AG09309 (cell line): ENCODE results near the gene CXCR5.

Source experiments
- DNase-seq: peaks from one replicate; pipeline ENCODE4 v3.0.0-alpha.2; 2010; ENCODE audit warnings: low read depth
- H3K4me3 ChIP-seq: 2 replicates; pipeline ENCODE4 v1.5.1; 2011; ENCODE audit warnings: mild to moderate bottlenecking, low read depth, low read length, moderate library complexity; ENCODE audit not compliant: control insufficient read depth
- CTCF ChIP-seq: IDR thresholded peaks from 2 replicates; pipeline ENCODE4 v1.5.1; 2011; ENCODE audit warnings: mild to moderate bottlenecking, low read depth, low read length, inconsistent platforms; ENCODE audit not compliant: insufficient read depth, control insufficient read depth; ENCODE audit errors: missing control alignments

The CXCR5 gene

DNA sequence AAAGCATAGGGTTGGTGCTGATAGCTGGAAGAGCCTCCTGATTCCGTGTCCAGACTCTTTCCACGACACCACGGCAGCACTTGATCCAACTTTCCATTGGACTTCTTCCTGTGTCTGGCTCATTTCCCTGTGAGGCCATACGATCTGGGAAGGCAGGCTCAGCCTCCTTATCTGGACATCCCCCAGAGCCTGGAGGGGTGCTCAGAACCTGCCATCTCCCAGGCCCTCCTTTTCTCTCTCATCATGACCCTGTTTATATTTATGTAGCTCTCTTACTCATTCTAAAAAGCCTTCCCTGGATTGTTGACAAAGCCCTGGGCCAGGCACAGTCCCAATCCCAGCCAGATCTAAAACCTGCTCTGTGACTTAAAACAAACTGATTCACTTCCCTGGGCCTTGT lies 49.8 kb downstream of the CXCR5 start:
- no peak for TF ChIP-seq CTCF
- DNase-seq: no peak
- no peak overlapping the region for H3K4me3 ChIP-seq

DNA sequence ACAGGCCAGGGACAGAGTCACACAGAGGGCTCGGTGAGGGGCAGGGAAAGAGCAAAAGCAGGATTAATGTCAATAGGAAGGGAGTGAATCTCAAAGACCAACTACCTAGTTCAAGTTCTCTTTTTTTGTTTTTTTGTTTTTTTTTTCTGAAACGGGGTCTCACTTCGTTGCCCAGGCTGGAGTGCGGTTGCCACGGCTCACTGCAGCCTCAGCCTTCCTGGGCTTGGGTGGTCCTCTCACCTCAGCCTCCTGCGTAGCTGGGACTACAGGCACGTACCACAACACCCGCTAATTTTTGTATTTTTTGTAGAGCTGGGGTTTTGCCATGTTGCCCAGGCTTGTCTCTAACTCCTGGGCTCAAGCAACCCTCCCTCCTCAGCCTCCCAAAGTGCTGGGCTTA lies 51.7 kb downstream of the CXCR5 start:
- no peak overlapping the region for H3K4me3 ChIP-seq
- TF ChIP-seq CTCF: no peak
- DNase-seq: no peak

GRCh38 chr11:118938491-118939403 lies 55.1 kb downstream of the CXCR5 start:
- no peak for DNase-seq
- no peak for TF ChIP-seq CTCF
- H3K4me3 ChIP-seq: no peak overlapping the region

DNA sequence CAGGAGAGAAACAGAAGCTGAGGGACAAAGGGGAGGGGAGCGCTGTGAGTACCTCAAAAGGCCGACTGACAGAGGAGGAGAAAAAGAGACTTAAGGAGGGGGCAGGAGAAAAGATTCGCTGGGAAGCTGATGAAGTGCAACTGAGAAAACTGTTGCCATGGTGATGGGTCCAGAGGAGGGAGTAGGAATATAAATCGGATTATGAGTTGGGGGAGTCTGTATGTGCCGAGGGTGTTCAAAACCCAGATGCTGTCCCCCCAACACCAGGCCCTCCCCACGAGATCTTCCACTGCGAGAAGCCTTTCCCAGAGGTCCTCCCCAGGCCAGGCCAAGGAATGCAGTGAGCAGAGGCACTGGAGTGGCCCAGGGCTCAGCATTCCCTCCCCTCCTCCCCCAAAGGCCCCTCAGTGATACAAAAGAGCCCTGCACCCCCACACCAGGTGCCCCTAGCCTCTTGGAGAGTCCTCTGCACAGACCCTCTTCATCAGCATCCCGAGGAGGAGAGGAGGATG lies 55.8 kb downstream of the CXCR5 start:
- H3K4me3 ChIP-seq: no peak overlapping the region
- no peak for TF ChIP-seq CTCF
- DNase-seq: no peak

DNA sequence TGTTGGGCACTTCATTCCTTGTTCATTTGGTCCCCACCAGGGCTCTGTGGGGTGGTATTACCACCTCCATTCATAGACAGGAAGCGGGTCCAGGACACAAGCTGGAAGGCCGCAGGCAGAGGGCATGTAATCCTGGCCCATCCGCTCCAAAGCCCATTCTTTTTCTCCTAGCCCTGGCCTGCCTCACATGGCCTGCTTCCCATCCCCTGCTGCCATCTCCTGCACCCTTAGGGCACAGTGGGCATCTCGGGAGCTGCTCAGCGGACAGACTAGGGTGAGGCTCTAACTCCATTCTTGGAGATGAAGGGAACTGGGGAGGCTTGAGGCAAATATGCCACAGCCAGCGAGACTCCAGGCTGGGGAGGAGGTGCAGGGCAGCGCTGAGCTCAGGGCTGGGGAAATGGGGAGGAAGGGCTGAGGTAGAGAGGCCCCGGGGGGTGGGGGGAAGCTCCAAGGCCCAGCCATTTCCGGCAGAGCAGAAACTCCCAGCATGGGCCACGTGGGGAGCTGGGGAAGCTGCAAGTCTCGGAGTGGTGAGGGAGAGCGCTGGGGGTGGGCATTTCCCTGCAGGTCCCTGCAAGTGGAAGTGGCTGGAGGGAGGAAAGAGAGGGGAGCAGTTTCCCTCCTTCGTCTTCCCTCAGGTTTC lies 56.4 kb downstream of the CXCR5 start:
- DNase-seq: no peak
- no peak overlapping the region for H3K4me3 ChIP-seq
- no peak for TF ChIP-seq CTCF

GRCh38 chr11:118947091-118947490 lies 63.4 kb downstream of the CXCR5 start:
- DNase-seq: no peak
- TF ChIP-seq CTCF: no peak
- no peak overlapping the region for H3K4me3 ChIP-seq
